ENCODE measurements around the gene RAB41. TPM values are rescaled to one million over a fixed set of nuclear protein-coding genes. Genes with fewer than 3 reads are reported as not detected.
"Not testable (repeated sequence)": the region's sequence is repeated elsewhere in the genome, so short reads cannot be mapped to it uniquely, and the experiment has no call there.

RAB41 gene
- total RNA-seq: not detected

DNA sequence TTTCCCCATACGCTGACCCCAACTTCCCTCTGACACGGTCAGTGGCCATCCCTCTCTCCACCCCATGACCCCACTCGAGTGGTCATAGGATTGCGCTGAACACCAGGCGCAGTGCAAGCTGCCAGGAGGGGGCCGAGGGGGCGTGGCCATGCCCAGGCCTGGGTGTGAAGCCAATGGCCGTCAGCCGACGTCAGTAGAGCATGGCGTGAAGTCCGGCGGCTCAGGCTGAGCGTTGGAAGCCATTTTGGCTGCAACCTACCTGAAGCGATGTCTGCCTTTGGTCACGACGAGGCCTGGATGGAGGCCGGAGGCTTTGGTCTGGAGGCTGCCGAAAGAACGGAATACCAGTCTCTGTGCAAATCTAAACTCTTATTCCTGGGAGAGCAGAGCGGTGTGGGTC is at the start of gene RAB41:
RAB41 (plus strand) TSS at position 222 of the 400 bp plus-strand sequence; CDS start at position 268, 46 bp downstream.
- Histone ChIP-seq H3K4me1 (ENCODE audit: insufficient read depth, low read length) (no peaks in the 10 kb centered on the region), H3K27me3 (ENCODE audit: insufficient read depth, low read length) (no peaks in the 10 kb centered on the region), H3K9me3 (ENCODE audit: low read depth, low read length) (no peaks in the 10 kb centered on the region), H3K4me3 (ENCODE audit: low read length) (no peak within 1 kb of the TSS)

DNA sequence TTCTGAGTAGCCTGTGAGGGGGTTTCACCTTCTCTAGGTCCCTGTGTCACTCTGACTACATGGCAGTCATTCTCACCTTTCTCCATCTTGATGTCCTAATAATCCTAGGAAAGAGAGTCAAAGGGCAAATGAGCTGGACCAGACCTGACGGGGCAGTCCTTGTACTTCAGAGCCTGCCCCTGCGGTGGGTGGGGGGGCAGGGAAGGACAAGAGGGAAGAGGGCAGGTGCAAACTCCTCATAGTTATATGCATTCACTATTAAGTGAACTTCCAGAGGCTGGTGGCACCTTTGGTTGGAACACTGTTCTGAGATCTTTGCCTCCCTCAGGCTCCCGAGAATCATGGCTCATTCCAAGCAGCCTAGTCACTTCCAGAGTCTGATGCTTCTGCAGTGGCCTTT is 47.6 kb upstream of the RAB41 start, which contains the start of gene AWAT1:
AWAT1 (plus strand) TSS at position 301 of the 400 bp plus-strand sequence; CDS start at position 342, 41 bp downstream.
- Histone ChIP-seq H3K27me3 (ENCODE audit: insufficient read depth, low read length) (no peaks in the 10 kb centered on the region), H3K9me3 (ENCODE audit: low read depth, low read length) (no peaks in the 10 kb centered on the region), H3K4me3 (ENCODE audit: low read length) (no peak within 1 kb of the TSS), H3K4me1 (ENCODE audit: insufficient read depth, low read length) (no peaks in the 10 kb centered on the region)

DNA sequence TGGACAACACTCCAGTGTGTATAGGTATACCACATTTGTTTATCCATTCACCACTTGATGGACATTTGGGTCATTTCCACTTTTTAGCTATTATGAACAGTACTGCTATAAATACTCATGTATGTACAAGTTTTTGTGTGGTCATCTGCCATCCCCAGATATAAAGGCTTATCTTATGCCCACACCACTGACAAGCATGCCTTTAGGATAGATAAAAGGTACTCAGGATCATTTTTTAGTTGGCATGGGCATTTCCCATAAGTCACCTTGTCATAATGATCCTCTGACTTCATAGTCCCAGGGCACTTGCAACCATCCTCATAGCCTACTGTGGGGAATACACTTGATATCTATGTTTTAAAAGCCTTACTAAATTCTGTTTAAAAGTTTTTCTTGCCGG is 41.2 kb upstream of the RAB41 start:
- Histone ChIP-seq H3K27me3 (ENCODE audit: insufficient read depth, low read length) (no peaks in the 10 kb centered on the region), H3K4me1 (ENCODE audit: insufficient read depth, low read length) (no peaks in the 10 kb centered on the region)

DNA sequence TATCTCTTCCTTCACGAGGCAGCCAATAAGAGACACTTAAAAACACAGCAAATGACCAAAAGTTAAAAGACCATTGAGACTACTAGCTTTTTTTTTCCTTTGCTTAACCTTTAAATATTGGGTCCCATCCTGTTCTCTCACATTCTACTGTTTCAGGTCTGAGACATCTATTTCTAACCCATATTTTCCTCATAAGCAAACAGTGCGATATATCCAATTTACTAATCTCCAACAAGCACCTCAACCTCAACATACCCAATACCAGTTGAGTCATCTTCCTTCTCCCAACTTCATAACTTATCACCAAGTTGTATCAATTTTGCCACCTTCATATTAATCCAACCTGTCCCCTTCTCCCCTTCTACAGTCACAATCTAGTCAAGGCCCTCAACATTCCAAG is 40.5 kb upstream of the RAB41 start:
- no peaks in the 10 kb centered on the region for H3K9me3 ChIP-seq (ENCODE audit: low read depth, low read length)
- H3K27me3 ChIP-seq (ENCODE audit: insufficient read depth, low read length): no peaks in the 10 kb centered on the region
- H3K4me1 ChIP-seq (ENCODE audit: insufficient read depth, low read length): no peaks in the 10 kb centered on the region
- H3K4me3 ChIP-seq (ENCODE audit: low read length): no peak overlapping the region

More for the DNA sequence above, 41.2 kb upstream of the RAB41 start:
- Histone ChIP-seq H3K4me3 (ENCODE audit: low read length) (no peak overlapping the region), H3K9me3 (ENCODE audit: low read depth, low read length) (no peaks in the 10 kb centered on the region)

DNA sequence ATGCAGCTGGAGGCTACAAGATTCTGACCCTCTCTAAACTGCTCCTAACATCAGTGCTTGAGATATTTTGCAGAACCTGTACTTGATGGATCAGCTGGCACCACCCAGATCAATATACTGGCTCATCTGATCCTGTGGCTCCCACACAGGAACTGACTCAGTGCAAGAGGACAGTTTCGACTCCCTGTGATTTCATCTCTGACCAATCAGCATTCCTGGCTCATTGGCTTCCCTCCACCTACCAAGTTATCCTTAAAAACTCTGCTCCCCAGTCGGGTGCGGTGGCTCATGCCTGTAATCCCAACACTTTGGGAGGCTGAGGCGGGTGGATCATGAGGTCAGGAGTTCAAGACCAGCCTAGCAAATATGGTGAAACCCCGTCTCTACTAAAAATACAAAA is 38.4 kb upstream of the RAB41 start:
- H3K27me3 ChIP-seq (ENCODE audit: insufficient read depth, low read length); H3K9me3 ChIP-seq (ENCODE audit: low read depth, low read length); H3K4me3 ChIP-seq (ENCODE audit: low read length); H3K4me1 ChIP-seq (ENCODE audit: insufficient read depth, low read length): not testable (repeated sequence)

DNA sequence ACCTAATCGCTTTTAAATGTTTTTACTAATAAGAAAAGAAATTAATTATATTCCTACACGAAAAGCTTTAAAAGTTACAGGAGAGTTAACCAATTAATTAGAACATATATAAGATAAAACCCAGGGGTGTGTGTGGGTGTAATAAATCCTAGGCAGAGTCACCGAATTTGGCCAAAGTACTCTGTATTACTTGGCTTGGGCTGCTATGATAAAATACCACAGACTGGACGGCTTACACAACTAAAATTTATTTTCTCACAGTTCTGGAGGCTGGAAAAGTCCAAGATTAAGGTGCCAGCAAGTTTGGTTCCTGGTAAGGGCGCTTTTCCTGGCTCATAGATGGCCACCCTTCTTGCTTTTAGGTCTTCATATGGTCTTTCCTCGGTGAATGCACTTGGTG is 37.1 kb upstream of the RAB41 start:
- Histone ChIP-seq H3K27me3 (ENCODE audit: insufficient read depth, low read length) (no peaks in the 10 kb centered on the region), H3K4me1 (ENCODE audit: insufficient read depth, low read length) (no peaks in the 10 kb centered on the region), H3K9me3 (ENCODE audit: low read depth, low read length) (no peaks in the 10 kb centered on the region), H3K4me3 (ENCODE audit: low read length) (no peak overlapping the region)

DNA sequence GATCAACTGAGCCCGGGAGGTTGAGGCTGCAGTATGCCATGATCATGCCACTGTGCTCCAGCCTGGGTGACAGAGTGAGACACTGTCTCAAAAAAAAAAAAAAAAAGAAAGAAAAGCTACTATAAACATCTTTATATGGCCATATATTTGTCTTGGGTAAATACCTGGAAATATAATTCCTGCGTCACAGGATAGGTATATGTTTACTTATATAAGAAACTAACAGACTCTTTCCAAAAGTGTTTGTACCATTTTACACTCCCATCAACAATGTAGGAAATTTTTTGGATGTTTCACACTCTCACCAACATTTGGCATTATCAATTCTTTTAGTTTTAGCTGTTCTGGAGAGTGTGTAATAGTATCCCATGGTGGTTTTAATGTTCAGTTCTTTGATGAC is 34.7 kb upstream of the RAB41 start:
- no peak overlapping the region for H3K4me3 ChIP-seq (ENCODE audit: low read length)
- no peaks in the 10 kb centered on the region for H3K9me3 ChIP-seq (ENCODE audit: low read depth, low read length)
- H3K4me1 ChIP-seq (ENCODE audit: insufficient read depth, low read length): no peaks in the 10 kb centered on the region
- no peaks in the 10 kb centered on the region for H3K27me3 ChIP-seq (ENCODE audit: insufficient read depth, low read length)

DNA sequence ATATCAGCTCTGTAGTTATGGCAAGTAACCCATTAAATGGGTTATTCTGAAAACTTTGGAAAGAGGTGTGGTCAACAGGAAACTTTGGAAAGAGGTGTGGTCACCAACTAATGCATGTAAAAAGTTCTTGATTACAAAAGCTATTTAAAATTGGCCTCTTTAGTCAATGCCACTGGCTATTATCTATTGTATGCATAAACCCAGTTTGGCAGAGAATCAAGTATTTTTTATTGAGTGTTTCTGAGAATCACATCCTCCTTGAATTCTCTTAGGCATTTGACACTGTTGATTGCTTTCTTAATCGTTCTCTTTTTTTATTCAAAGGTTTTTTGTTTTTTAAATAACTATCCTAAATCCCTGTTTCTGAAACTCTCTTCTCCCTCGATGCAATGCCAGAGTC is 29.5 kb upstream of the RAB41 start:
- H3K27me3 ChIP-seq (ENCODE audit: insufficient read depth, low read length): no peaks in the 10 kb centered on the region
- H3K9me3 ChIP-seq (ENCODE audit: low read depth, low read length): no peaks in the 10 kb centered on the region
- H3K4me3 ChIP-seq (ENCODE audit: low read length): no peak overlapping the region
- no peaks in the 10 kb centered on the region for H3K4me1 ChIP-seq (ENCODE audit: insufficient read depth, low read length)

DNA sequence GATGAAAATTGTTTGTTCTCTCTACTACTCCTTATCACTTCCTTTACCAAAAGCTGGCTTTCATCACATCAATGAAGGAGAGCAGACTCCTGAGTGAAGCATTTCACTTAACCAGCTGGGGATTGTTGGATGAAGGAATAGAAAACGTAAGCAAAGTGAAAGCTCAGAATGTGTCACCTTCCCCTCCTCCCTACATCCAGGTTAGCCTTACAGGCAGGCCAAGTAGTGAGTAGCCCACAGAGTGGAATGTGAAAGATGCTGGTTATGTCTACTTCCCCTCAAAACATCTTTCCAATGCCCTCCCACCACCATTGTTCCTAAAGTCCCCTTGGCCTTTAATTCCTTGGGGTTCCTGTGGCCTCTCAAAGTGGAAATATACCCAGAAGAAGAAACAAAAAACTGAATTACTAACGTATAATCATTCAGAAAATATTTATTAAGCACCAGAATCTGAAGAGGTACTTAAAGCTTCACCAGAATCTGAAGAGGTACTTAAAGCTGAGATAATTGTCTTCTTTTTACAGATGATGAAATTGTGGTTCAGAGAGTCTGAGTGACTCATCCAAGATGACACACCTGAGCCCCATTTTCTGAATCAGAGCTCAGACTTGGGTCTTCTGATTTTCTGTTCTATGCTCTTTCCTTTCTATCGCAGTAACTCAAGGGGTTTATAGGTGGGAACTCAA is 28.5 kb upstream of the RAB41 start:
- H3K4me1 ChIP-seq (ENCODE audit: insufficient read depth, low read length): no peaks in the 10 kb centered on the region
- no peak overlapping the region for H3K4me3 ChIP-seq (ENCODE audit: low read length)
- H3K27me3 ChIP-seq (ENCODE audit: insufficient read depth, low read length): no peaks in the 10 kb centered on the region
- no peaks in the 10 kb centered on the region for H3K9me3 ChIP-seq (ENCODE audit: low read depth, low read length)

DNA sequence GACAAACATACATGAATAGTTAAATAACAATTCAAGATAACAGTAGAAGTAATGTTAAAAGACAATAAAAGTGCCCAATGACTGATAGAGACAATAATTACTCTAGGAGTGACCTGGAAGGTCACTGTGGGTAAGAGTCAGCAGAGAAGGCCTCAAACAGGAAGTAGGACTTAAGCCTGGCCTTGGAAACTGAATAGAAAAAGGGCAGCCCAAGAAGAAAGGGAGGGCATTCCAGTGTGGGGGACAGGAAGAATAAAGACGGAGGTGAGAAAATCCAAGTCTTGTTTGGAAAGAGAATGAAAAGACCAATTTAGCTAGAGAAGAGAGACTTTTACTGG is 27.9 kb upstream of the RAB41 start:
- Histone ChIP-seq H3K9me3 (ENCODE audit: low read depth, low read length) (no peaks in the 10 kb centered on the region), H3K4me1 (ENCODE audit: insufficient read depth, low read length) (no peaks in the 10 kb centered on the region), H3K4me3 (ENCODE audit: low read length) (no peak overlapping the region)

DNA sequence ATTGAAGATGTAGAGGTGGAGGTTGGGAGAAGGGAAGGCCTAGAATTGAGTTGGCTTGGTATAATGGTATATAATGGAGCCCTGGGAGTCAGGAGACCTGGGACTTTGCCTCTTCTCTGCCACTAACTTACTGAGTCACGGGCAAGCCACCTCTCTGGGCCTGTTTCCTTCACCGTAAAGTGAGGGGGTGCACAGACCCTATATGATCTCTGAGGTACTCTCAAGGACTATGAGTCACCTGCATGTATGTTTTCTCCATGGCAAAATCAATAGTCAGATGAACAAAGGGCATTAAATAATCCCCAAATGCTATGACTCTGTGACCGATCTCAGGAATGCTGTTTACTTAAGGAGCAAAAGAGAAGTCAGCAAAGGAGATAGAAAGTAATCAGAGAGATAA is 27.1 kb upstream of the RAB41 start:
- no peaks in the 10 kb centered on the region for H3K4me1 ChIP-seq (ENCODE audit: insufficient read depth, low read length)
- no peak overlapping the region for H3K4me3 ChIP-seq (ENCODE audit: low read length)
- no peaks in the 10 kb centered on the region for H3K9me3 ChIP-seq (ENCODE audit: low read depth, low read length)
- no peaks in the 10 kb centered on the region for H3K27me3 ChIP-seq (ENCODE audit: insufficient read depth, low read length)

More for the DNA sequence above, 27.9 kb upstream of the RAB41 start:
- no peaks in the 10 kb centered on the region for H3K27me3 ChIP-seq (ENCODE audit: insufficient read depth, low read length)

DNA sequence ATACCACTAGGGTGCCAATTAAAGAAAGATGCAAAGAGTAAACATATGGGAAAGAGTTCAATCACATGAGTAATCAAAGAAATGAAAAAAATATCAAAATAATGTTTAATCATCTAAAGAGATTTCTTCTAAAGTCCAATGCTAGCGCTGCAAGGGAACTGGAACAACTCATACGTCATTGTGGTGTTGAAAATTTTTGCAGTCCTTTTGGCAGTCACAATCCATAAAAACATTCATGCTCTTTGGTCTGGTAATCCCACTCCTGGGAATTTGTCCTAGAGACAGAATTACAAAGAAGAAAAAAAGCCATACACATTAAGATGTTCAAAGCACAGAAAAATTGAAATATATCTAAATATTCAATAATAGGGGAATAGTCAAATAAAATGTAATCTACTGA is 26.5 kb upstream of the RAB41 start:
- Histone ChIP-seq H3K4me3 (ENCODE audit: low read length) (no peak overlapping the region), H3K27me3 (ENCODE audit: insufficient read depth, low read length) (no peaks in the 10 kb centered on the region), H3K9me3 (ENCODE audit: low read depth, low read length) (no peaks in the 10 kb centered on the region), H3K4me1 (ENCODE audit: insufficient read depth, low read length) (no peaks in the 10 kb centered on the region)

DNA sequence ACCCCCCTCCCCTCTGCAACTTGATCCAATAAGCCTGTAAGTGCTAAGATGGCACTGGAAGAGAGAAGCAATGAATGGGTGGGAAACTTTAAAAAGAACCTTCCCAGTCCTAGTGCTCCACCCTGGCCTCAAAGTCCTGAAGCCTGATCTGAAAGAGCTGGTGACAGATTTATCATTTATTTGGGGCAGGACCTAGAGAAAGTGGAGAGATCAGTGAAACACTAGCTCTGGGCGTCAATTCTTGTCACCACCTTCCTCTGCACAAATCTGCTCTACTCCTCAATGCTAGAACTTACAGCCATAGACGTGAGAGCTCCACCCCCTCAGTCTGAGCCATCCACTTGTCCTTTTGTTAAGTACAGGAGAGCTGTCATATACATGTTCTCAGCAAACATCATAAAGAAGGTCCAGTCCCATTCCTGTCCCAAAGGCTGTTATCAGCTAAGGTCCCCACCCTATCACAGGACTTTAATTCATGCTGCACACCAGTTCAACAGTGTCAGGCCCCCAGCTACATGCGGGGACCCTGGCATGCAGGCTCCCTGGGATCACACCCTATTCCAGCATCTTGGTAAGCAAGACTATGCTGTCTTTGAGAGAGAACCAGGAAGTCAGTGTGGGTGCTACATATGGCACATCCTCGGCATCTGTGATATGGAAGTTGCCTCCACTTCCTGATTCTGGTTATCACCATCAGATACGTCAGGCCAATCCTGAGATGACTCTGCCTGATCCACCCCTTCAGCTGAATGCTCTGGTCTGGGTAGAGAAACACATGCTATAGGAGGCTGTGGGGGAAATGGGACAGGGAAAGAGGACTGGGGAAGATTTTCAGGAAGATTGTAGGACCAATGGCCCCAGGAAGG is 24.3 kb upstream of the RAB41 start:
- H3K9me3 ChIP-seq (ENCODE audit: low read depth, low read length): no peaks in the 10 kb centered on the region
- no peaks in the 10 kb centered on the region for H3K4me1 ChIP-seq (ENCODE audit: insufficient read depth, low read length)
- no peak overlapping the region for H3K4me3 ChIP-seq (ENCODE audit: low read length)
- H3K27me3 ChIP-seq (ENCODE audit: insufficient read depth, low read length): no peaks in the 10 kb centered on the region

DNA sequence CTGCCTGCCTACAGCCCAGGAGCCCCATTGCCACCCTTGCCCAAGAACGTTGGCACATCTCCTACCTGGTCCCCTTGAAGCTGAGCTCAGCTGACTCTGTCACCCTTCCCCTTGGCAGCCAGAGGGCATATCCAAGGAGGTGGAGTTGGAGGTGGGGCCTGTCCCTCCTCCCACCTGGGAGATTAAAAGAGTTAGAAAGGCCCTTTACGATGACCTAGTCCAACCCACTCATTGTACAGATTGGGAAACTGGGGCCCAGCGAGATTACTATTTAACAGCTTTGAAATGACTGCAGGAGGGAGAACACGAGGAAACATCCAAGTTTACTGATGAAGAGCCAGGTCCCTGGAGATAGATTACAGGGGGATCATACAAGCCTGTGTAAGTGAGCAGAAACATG is 21.9 kb upstream of the RAB41 start, which contains the start of gene P2RY4:
P2RY4 (minus strand) TSS at position 101 of the 400 bp plus-strand sequence. CDS start 580 bp downstream, outside the sequence.
- Histone ChIP-seq H3K4me3 (ENCODE audit: low read length) (no peak within 1 kb of the TSS), H3K4me1 (ENCODE audit: insufficient read depth, low read length) (no peaks in the 10 kb centered on the region), H3K9me3 (ENCODE audit: low read depth, low read length) (no peaks in the 10 kb centered on the region), H3K27me3 (ENCODE audit: insufficient read depth, low read length) (no peaks in the 10 kb centered on the region)

DNA sequence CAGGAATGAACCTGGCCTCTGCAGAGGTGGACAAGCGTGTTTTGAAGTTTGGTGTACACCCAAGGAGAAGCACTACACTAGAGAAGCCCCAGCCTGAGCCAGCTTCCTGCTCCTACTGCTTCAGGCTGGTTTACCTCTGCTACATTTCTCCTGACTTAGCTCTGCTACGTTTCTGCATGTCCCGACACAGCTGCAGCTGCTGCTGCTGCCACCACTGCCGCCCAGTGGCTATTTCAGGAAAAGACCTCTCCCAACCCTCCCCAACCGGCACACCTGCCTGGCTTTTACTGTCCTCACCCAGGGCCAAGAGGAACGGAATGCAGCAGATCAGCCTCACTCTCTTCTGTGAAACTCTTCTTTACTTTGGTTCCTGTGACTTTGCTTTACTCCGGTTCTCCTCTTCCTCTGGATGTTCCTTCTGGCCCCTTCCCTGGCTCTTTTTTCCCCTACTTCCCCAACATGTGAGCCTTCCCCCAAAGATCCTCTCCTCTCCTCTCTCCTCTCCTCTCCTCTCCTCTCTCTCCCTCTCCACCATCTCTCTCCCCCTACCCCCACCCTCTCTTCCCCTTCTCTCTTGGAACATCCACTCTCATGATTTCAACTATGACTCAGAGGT is 18.9 kb upstream of the RAB41 start:
- H3K4me3 ChIP-seq (ENCODE audit: low read length): no peak overlapping the region
- no peaks in the 10 kb centered on the region for H3K9me3 ChIP-seq (ENCODE audit: low read depth, low read length)
- no peaks in the 10 kb centered on the region for H3K27me3 ChIP-seq (ENCODE audit: insufficient read depth, low read length)
- H3K4me1 ChIP-seq (ENCODE audit: insufficient read depth, low read length): no peaks in the 10 kb centered on the region

Data from mononuclear cell (primary cell).